Activated CD8-positive, alpha-beta memory T cell treated with anti-CD3 and anti-CD28 coated beads for 24 hours (primary cell): ENCODE results near the gene PSKH1.
"Not testable (repeated sequence)": the region's sequence is repeated elsewhere in the genome, so short reads cannot be mapped to it uniquely, and the experiment has no call there.

Source experiments
- DNase-seq: peaks from one replicate; pipeline ENCODE4 v3.0.0-alpha.2; 2020

PSKH1 gene

DNA sequence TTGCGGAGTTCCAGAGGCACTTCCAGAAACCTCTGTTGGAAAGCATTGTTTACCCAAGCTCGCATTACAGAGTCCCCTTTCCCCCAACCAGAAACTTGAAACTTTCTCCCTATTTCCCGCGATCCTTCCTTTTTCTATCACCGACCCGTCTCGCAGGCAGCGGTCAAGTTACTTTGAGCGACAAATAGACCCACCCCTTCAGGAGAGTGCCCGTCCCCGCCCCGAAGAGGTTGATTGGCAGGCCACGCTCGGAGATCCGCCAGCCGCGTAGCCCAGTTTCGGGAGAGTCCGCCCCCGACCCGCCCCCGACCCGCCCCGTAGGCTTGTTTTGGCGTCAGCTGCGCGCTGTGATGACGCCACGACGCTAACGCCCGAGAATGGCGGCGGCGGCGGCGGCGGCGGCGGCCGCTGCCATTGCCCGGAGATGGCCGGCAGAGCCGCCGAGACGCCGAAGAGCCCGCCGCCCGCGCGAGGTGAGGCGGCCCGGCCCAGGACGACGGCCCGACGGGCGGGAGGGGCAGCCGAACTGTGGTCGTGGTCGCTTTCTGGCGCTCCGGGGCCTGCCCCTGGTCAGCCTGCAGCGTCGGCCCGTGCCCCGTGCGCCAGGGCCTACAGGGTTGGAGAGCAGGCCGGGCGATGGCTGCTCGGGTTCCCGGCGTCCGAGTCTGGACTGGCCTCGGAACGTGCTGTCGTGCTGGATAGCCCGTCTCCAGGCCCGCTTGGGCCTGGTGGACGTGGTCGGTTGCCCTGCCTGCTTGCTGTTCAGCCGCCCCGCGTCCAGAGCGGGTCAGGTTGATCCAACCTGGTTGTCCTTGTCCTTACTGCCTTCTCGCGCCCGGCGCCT, at the start of gene PSKH1:
Gene PSKH1, plus strand, starts transcription at position 356 of the 844 bp plus-strand sequence. CDS start 15,496 bp downstream, outside the sequence.
- DNase-seq, result peak; percentile 94

GRCh38 chr16:67843343-67843765, 49.7 kb upstream of the PSKH1 start:
- DNase-seq, result no peak

DNA sequence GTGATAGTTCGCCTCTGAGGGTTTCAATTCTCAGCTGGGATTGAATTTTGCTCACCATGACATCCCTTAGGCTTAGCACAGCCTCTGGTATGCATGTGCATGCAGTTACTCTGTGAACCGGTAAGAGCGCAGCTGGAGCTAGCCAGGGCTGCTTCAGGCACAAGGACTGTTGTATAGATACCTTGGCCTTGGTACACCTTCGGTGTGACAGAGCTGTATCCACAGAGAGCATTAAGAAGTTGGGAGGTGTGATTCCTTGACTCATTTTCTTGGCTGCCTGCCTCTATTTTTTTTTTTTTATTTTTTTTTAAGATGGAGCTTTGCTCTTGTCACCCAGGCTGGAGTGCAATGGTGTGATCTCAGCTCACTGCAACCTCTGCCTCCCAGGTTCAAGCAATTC, 48.6 kb upstream of the PSKH1 start:
- no peak for DNase-seq

DNA sequence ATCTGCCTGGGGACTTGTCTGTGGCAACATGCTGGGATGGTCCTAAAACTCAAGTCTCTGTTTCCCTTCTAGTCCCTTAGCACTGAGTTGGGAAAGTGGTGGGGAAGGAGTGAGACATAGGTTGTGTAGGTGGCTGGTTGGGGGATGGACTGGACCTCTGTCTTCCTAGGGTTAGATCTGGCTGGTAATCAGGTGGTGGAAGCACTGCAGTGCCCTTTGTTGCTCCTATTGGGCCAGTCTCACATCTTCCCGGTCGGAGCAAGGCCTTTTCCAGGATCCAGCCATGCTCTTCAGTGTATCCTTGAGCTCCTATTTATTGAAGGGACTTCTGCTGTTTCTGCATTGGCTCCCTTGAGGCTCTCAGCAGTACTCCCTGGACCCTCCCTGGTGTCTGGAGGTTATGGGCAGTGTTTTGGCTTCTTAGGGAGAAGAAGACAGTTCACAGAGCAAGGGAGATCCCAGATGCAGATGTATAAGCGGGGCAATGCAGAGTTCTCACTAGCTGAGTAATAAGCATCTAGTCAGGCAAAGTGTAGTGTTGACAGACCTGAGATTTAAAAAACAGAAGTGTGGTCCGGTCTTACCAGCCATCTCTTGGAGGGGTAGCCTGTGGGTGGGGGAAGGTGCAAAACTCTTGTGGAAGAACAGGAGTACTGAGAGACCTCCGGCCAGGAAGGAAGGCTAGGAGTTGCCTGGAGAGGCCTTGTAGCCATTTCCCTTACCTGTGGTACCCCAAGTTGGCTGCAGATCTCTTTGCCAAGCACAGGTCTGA, 47.6 kb upstream of the PSKH1 start:
- no peak for DNase-seq

DNA sequence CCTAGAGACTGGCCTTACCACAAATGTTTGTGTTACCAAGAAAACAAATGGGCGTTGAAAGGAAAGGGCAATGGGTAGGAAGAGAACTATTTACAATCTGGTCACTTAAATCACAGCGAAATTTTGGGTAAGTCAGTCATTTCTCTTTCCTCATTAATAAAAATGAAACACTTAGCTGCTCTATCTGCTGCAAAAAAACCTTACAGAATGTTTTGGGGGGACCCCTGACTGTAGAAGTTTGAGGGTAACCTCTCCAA, 47.1 kb upstream of the PSKH1 start:
- DNase-seq, result no peak

GRCh38 chr16:67846320-67847063, 46.6 kb upstream of the PSKH1 start, which contains the start of gene NUTF2:
Gene NUTF2, plus strand, starts transcription at chr16:67846933. Its CDS starts 18,198 bp downstream, at chr16:67865131.
- DNase-seq, result peak; percentile 98

DNA sequence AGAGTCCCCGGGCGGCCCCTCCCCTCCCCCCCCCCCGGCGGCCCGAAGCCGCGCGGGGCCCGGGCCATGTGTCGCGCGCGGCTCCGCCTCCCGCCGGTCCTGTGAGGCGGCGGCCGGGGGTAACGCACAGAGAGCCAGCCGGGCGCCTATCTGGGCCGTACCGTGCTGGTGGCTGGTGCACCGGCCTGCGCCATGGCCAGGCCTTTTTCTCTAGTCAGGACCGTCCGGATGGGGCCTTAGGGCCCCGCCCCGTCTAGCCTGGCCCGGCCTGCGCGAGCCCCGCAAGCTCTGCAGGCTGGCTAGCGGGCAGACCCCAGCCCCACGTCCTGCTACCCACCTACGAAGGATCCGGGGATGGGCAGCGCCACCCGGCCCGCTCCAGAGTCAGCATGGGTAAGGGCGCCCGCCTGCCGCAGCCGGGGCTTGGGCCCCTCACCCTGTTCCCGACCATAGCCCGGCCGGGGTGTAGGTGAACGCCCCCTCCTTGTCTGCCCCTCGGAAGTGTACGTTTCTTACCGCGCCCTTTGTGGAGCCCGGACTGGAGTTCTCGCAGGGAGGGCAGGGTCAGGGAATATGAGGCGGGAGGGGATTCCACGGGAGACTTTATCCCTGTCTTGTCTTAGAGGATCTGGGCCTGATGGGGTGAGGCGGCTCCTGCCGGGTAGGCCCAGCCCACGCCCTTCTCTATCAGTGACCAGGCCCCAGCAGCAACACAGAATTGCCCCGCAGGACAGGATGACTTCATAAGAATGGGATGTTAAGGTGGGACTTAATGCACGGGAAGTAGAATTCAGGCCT, 45.8 kb upstream of the PSKH1 start, which contains the start of gene CENPT:
Gene CENPT, minus strand, starts transcription at position 630 of the 798 bp plus-strand sequence. CDS start 13,834 bp downstream, outside the sequence.
- no peak for DNase-seq

- no peak for DNase-seq
Observed at GRCh38 chr16:67848118-67848517, 44.9 kb upstream of the PSKH1 start.

GRCh38 chr16:67853670-67854069, 39.4 kb upstream of the PSKH1 start:
- no peak for DNase-seq

GRCh38 chr16:67855789-67856188, 37.3 kb upstream of the PSKH1 start:
- DNase-seq, result no peak

DNA sequence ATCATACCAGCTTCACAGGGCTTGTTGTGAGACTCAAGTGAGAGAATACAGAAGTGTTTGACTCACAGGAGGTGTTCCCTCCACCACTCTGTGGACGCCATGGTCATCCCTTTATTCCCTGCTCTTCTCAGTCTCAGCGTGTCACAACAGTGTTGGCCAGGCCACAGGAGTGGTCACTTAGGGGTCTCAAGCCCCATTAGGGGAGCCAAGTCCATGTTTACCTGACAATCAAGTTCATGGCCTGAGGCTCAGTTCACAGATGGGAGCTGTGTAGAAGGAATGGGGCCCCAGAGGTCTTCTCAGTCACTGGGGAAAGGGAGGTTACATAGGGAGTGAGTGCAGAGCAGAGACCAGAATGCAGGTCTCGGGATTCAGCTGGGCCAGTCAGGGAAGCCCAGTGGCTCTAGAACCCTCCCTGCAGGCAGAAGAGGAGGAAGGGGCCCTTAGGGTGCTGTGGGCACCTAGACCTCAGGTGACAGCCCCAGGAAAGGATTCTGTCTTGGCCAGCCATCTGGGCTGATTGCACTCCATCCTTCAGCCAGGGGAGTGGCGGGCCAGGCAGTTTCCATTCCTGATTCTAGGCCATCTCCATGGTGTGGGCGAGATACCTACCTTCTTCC, 36.0 kb upstream of the PSKH1 start:
- no peak for DNase-seq

DNA sequence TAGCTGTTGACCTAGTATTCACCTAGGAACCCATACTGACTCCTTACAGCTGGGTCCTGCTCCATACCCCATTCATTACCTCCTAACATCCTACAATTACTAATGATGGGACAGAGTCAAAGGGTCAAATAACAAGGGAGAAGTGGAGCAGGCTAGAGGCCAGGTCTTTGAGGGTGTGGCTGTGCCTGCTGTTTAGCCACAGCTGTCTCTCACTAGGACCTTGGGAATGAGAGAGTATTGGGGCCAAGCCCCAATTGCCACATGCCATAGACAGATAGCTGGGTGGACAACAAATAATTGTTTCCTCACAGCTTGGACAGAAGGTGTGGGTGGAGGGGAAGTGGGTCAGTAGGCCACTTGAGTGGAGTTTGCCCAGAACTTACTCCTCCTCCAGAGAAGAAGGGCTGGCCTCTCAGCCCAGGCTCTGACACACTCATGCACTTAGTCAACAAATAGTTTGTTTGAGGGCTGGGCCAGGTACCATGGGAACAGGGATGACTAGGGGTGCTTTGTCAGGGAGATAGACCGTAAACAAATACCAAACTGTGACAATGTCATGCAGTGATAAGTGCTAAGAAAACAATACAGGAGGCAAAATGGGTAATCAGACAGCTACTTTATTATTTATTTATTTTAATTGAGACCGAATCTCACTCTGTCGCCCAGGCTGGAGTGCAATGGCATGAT, 35.4 kb upstream of the PSKH1 start:
- no peak for DNase-seq

GRCh38 chr16:67858500-67858899, 34.6 kb upstream of the PSKH1 start:
- DNase-seq, result no peak

DNA sequence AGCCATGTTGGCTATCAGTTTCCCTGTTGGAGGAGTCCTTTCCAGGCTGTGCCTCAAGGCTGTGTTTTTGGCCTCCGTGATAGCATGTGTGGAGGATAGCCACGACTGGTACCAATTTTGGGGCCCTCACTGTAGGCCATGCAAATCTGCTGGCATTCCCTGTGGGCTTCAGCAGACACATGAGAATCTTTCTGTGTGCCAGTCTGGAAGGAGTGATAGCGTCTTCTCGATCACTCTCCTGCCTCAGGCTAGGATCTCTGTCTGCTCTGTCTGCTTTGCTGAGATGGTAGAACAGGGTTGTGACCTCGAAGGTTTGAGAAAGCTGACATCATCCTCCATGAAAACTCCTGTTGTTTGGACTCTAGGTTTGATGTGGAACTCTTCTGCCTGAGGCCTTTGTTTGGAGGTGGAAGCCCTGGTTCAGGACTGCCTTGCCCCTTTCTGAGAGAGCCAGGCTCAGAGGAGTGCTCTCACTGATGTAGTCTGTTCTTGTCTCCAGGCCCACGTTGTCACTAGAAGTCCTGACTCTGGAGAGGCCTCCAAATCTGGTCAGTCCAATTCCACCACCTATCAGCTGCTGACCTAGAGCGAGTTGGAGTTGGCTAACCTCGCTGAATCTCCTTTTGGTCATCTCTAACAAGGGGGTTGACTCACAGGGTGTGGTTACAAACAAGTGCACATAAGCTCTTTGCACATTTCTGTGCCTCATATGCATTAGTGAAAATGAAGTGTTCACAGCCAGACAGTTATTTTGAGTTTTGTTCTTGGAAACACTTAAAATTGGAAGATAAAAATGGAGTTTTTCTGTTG, 32.3 kb upstream of the PSKH1 start:
- DNase-seq, result no peak

- no peak for DNase-seq
Observed at GRCh38 chr16:67861877-67862276, 31.2 kb upstream of the PSKH1 start.

DNA sequence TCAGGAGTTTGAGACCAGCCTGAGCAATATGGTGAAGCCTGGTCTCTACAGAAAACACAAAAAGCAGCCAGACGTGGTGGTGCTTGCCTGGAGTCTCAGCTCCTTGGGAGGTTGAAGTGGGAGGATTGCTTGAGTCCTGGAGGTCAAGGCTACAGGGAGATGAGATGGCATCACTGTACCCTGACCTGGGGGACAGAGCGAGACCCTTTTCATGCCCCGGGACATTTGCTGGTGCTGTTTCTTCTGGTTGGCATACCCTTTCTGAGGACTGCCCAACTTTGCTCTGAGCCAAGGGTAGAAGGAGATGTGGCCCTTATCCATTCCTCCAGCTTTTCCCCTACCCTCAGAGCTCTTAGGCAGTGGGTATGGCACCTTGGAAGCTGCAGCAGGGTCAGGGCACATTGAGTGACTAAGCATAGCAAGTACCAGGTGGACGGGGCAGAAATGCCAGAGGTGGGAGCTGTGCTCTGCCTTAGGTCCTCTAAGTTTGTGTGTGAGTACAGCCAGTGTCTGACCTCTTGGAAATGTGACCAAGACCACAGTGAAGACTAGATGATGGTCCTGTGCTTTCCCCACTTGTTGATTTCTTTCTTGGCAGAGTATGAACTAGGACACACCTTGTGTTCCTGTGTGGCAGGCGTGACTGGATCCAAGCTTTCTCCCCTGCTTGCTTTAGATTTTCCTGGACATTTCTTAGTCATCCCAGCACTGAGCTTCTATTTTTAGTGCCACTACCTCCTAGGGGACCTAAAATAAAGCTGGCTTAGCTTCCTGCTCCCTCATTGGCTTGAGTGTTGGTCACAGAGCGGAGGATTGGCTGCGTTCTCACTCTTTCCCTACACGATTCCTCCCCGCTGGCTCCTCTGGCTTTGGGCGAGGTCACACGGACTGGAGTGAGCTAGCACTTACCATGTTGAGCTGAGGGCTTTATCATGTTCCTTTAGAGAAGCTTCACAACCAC, 30.2 kb upstream of the PSKH1 start:
- no peak for DNase-seq

DNA sequence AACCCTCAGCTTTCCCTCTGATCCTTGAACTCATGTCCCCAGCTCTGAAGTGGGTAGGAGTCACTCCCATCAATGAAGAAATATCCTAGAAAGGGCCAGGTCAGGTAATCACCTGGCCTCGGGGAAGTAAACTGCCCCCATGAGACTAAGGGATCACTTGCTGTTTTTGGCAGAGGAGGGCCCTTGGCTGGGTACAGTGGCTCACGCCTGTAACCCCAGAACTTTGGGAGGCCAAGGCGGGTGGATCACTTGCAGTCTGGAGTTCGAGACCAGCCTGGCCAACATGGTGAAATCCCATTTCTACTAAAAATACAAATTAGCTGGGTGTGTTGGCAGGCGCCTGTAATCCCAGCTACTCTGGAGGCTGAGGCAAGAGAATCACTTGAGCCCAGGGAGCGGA, 29.0 kb upstream of the PSKH1 start:
- not testable (repeated sequence) for DNase-seq

DNA sequence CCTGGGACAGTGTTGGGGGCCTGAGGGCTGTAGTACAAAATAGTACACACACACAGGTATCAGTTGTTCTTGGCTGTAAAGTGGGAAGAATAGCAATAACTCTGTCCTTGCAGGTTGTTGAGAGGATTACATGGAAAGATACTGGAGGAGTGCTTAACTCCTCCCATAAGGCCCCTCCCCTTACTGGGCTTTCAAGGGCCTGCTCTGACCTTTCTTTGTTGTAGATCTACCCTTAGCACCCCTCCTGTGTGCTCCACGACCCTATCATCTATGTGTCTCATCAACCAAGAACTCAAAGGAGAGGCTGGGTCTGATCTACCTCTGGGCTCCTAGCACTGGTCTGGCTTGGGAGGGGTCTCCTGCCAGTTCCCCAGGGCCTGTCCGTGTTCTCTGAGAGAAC, 28.5 kb upstream of the PSKH1 start:
- no peak for DNase-seq

DNA sequence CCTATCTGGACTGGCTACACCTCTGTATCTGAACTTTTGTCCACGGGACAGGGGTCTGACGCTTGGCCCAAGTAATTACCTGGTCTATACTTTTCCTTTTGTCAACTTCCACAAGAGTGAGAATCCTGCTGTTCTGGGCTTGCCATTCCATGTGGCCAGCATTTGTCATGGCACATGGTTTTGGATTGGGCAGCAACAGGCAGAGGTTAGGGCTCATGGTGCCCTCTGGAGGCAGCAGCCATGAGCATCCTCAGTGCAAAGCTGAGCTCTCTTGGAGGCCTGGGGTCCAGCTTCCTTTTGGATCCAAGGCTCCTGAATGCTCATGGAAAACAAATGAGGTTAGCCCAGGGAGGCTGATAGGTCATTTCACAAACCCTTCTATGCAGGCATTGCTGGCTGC, 27.7 kb upstream of the PSKH1 start:
- DNase-seq, result no peak
